ENCODE measurements around the gene KRCC1.
"Not testable (repeated sequence)": the region's sequence is repeated elsewhere in the genome, so short reads cannot be mapped to it uniquely, and the experiment has no call there.

KRCC1 gene

GRCh38 chr2:88027697-88028389 is 27.7 kb downstream of the KRCC1 start:
- no peak for TF ChIP-seq ZFX (IDR thresholded peaks at IDR 0.05; ENCODE audit: borderline replicate concordance)
- TF ChIP-seq CTCF (IDR thresholded peaks at IDR 0.05) = no peak

GRCh38 chr2:88024509-88024908 is 31.1 kb downstream of the KRCC1 start:
- TF ChIP-seq CTCF (IDR thresholded peaks at IDR 0.05) (no peak), ZFX (IDR thresholded peaks at IDR 0.05; ENCODE audit: borderline replicate concordance) (no peak)
- H3K27ac ChIP-seq = no peak overlapping the region

More at GRCh38 chr2:88027697-88028389, 27.7 kb downstream of the KRCC1 start:
- no peak overlapping the region for H3K27ac ChIP-seq

GRCh38 chr2:88022669-88022921 is 33.0 kb downstream of the KRCC1 start:
- H3K27ac ChIP-seq = no peak overlapping the region
- no peak for TF ChIP-seq ZFX (IDR thresholded peaks at IDR 0.05; ENCODE audit: borderline replicate concordance)
- no peak for TF ChIP-seq CTCF (IDR thresholded peaks at IDR 0.05)

GRCh38 chr2:88019985-88020384 is 35.6 kb downstream of the KRCC1 start:
- H3K27ac ChIP-seq = no peak overlapping the region
- TF ChIP-seq ZFX (IDR thresholded peaks at IDR 0.05; ENCODE audit: borderline replicate concordance) (no peak), CTCF (IDR thresholded peaks at IDR 0.05) (no peak)

- TF ChIP-seq ZFX (IDR thresholded peaks at IDR 0.05; ENCODE audit: borderline replicate concordance) = no peak
- no peak for TF ChIP-seq CTCF (IDR thresholded peaks at IDR 0.05)
- no peak overlapping the region for H3K27ac ChIP-seq
Measured at GRCh38 chr2:88018909-88019308, 36.7 kb downstream of the KRCC1 start.

- H3K27ac ChIP-seq = not testable (repeated sequence)
Measured at GRCh38 chr2:88018077-88018805, 37.3 kb downstream of the KRCC1 start.

GRCh38 chr2:88017780-88018038 is 37.9 kb downstream of the KRCC1 start:
- not testable (repeated sequence) for H3K27ac ChIP-seq

- peak overlapping the region; percentile 81 for H3K27ac ChIP-seq
- TF ChIP-seq ZFX (IDR thresholded peaks at IDR 0.05; ENCODE audit: borderline replicate concordance) = no peak
- no peak for TF ChIP-seq CTCF (IDR thresholded peaks at IDR 0.05)
Measured at GRCh38 chr2:88016960-88017779, 38.4 kb downstream of the KRCC1 start.
